Muscle layer of colon (tissue), 2 donors: Measurements from ENCODE around the gene TCP10L.
"Not testable (repeated sequence)": the region's sequence is repeated elsewhere in the genome, so short reads cannot be mapped to it uniquely, and the experiment has no call there.

ENCODE experiments used
- H3K27ac ChIP-seq: one replicate; pipeline ENCODE4 v1.7.0; 2013; ENCODE audit warnings: low read depth, mild to moderate bottlenecking, low read length, moderate library complexity
- H3K27me3 ChIP-seq, 2 donors: one replicate each; pipeline ENCODE4 v1.7.0; 2013; ENCODE audit warnings: low read length in 2 of 2, mild to moderate bottlenecking in 2 of 2; ENCODE audit not compliant: insufficient read depth in 2 of 2, control insufficient read depth in 1 of 2
- H3K36me3 ChIP-seq: one replicate; pipeline ENCODE4 v1.7.0; 2013; ENCODE audit warnings: mild to moderate bottlenecking, low read length; ENCODE audit not compliant: insufficient read depth
- H3K4me1 ChIP-seq: one replicate; pipeline ENCODE4 v1.7.0; 2013; ENCODE audit warnings: mild to moderate bottlenecking, low read length; ENCODE audit not compliant: insufficient read depth
- H3K4me3 ChIP-seq, 2 donors: one replicate each; pipeline ENCODE4 v1.7.0; 2013; ENCODE audit warnings: low read length in 2 of 2, low read depth in 1 of 2, mild to moderate bottlenecking in 1 of 2, moderate library complexity in 1 of 2
- H3K9ac ChIP-seq: one replicate; pipeline ENCODE4 v1.7.0; 2013; ENCODE audit warnings: low read length
- H3K9me3 ChIP-seq: one replicate; pipeline ENCODE4 v1.7.0; 2013; ENCODE audit warnings: mild to moderate bottlenecking, low read length
- donor health status: abdominal sarcoma.
- donor health status: Adenocarcinoma of cecum.

Gene TCP10L, protein sequence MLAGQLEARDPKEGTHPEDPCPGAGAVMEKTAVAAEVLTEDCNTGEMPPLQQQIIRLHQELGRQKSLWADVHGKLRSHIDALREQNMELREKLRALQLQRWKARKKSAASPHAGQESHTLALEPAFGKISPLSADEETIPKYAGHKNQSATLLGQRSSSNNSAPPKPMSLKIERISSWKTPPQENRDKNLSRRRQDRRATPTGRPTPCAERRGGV

DNA sequence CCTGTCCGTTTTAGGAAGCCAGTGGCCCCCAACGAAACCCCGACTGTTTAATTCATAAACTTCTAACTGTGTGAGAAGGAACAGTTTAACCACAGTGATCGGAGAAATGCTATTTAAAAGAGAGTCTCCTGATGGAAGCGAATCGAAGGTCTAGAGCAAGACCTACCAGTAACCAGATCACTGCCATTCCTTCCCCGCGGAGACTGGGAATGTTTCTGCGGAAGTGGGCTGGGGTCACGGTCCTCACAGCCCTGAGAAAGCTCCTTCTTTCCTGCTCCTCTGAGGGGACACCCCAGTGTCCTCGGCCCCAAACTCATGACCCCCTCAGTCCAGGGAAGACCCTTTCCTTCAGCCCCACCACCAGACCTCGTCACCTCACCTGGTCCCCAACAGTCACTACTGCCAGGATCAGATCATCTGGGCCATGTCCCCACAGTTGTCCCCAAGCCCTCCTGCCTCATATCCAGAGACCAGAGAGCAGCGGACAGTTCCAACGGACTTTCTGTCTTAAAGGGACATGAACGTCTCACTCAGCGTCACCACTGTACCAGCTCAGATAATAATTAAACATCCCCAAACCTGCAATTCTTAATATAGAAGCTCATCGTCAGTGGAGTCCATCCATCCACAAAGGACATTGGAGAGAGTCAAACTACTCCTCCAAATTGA, at the start of gene TCP10L:
Gene TCP10L (minus strand): TSS at position 482 of the 669 bp plus-strand sequence. CDS start 1,219 bp downstream, outside the sequence.
- Histone ChIP-seq H3K9ac (no peak within 1 kb of the TSS), H3K4me1 (no peaks in the 10 kb centered on the region), H3K27ac (no peak within 1 kb of the TSS), H3K27me3 (no peaks in the 10 kb centered on the region), H3K9me3 (no peaks in the 10 kb centered on the region), H3K36me3 (no peaks in the 10 kb centered on the region), H3K4me3 (no peak within 1 kb of the TSS)

DNA sequence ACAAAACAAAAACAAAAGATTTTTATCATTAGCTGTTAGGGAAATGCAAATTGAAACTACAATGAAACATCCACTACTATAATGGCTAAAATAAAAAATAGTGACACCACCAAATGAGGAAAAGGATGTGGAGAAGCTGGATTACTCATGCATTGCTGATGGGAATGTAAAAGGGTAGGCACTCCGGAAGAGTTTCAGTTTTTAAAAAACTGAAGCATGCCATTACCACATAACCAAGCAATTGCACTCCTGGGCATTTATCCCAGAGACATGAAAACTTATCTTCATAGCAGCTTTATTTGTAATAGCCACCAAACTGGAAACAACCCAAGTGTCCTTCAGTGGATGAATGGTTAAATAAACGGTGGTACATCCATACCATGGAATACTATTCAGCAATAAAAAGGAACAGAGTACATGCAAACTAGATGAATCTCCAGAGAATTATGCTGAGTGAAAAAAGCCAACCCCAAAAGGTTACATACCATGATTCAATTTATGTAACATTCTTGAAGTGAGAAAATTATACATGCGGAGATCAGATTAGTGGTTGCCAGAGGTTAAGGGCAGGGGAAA, 41.4 kb upstream of the TCP10L start:
- Histone ChIP-seq H3K4me1 (no peaks in the 10 kb centered on the region), H3K9ac (no peak overlapping the region), H3K9me3 (no peaks in the 10 kb centered on the region), H3K4me3 (no peak overlapping the region), H3K27ac (no peak overlapping the region), H3K27me3 (no peaks in the 10 kb centered on the region), H3K36me3 (peaks cover 12% of the 10 kb centered on the region)

DNA sequence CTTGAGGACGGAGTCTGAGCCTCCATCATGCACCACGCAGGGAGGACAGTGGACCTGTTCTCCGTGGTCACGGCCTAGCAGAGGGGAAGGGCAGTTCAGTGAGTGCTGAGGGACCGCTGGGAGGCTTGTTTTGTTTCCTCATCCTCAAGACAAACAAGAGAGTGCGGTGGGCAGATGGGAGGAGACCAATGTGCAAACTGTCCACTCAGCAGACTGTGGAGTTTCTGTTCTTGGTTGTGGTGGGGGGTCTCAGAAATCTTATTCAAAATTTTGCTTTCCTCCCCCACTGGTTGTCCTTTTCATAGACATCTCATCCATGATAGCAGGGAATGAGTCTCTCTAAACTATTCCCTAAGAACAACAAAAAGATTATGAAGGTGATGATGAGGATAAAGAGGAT, 32.9 kb upstream of the TCP10L start:
- not testable (repeated sequence) for H3K4me3 ChIP-seq, H3K36me3 ChIP-seq, H3K27me3 ChIP-seq, H3K9ac ChIP-seq, H3K4me1 ChIP-seq, H3K27ac ChIP-seq, H3K9me3 ChIP-seq

DNA sequence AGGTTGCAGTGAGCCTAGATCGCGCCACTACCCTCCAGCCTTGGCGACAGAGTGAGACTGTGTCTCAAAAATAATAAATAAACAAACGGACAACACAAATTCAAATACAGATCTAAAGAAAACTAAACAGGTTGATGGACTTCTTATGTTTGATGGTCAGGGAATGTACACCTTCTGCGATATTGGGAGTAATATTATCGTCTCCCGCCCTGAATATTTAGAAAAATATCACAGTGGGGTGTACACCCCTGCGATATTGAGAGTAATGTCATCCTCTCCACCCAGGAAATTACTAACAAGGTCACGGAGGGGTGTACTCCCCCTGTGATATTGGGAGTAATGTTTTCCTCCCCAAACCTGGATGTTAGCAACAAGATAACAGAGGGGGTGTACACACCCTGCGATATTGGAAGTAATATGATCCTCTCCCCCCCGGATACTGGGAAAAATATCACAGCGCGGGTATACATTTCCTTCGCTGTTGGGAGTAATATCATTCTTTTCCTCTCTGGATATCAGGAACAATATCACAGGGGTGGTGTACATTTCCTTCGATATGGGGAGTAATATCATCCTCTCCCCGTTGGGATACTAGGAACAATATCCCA, 28.2 kb upstream of the TCP10L start:
- Histone ChIP-seq H3K4me3 (peak overlapping the region; percentile 85 to 93), H3K9me3 (no peaks in the 10 kb centered on the region), H3K4me1 (peaks cover 3% of the 10 kb centered on the region), H3K36me3 (peaks cover 8% of the 10 kb centered on the region), H3K9ac (peak overlapping the region; percentile 50), H3K27ac (peak overlapping the region; percentile 89), H3K27me3 (no peaks in the 10 kb centered on the region)

DNA sequence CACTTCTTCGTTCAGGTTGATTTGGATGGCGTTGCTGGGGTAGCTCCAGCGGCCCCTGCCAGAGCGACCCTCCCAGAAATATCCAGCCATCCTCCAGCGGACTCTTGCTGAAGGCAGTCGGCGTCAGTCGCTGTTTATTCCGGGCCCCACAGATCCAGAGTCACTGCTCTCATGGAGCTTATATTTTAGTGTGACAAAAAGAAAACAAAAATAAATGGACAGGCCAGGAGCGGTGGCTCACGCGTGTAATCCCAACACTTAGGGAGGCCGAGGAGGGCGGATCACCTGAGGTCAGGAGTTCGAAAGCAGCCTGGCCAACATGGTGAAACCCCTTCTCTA, 27.6 kb upstream of the TCP10L start:
- Histone ChIP-seq H3K36me3 (peaks cover 12% of the 10 kb centered on the region), H3K9me3 (no peaks in the 10 kb centered on the region), H3K27me3 (no peaks in the 10 kb centered on the region), H3K4me3 (peak overlapping the region; percentile 85 to 93), H3K4me1 (peaks cover 3% of the 10 kb centered on the region), H3K9ac (peak overlapping the region; percentile 50), H3K27ac (peak overlapping the region; percentile 89)

DNA sequence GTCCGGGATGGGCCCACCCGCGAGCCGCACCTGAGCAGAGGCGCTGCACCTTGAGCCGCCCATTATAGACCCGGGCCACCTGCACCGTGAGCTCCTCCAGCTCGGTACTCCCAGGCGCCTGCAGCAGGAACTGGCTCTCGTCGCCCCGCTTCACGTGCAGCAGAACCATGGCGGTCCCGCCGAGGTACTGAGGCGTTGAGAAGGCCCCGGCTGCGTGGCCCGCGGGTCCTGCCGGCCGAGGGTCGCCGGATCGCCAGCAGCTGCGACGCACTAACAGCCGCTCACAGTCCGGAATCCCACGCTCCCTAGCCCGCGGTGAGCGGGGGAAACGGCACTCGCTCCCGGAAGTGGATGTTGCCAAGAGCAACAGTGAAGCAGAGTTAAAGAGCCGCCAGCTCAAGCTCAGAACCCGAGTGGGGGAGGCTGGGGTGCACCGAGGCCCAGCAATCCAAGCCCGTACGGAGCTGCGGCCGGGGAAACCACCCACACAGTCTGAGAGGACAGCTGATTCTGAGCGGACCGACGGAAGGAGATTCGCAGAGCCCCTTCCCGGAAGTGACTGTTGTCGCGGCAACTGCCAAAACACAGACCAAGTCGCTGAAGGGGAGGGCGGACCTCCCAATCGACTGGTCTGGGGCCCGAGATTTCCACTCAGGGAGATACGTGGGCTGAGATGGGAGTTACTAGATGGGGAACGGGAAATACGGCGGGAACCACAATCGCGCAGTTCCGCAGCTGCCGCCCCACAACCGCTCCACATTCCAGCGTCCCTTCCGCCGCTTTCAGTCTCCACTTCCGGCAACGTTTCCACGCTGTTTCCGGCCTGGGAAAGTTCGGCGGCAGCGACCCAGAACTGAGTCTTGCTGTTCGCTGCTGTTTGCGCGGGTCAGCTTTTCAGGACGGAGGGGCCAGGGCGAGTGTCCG, 27.0 kb upstream of the TCP10L start, which contains the start of gene CFAP298:
Gene CFAP298 (minus strand): TSS at position 303 of the 924 bp plus-strand sequence. CDS start 134 bp downstream, at position 169.
- H3K36me3 ChIP-seq: peaks cover 18% of the 10 kb centered on the region
- no peaks in the 10 kb centered on the region for H3K27me3 ChIP-seq

DNA sequence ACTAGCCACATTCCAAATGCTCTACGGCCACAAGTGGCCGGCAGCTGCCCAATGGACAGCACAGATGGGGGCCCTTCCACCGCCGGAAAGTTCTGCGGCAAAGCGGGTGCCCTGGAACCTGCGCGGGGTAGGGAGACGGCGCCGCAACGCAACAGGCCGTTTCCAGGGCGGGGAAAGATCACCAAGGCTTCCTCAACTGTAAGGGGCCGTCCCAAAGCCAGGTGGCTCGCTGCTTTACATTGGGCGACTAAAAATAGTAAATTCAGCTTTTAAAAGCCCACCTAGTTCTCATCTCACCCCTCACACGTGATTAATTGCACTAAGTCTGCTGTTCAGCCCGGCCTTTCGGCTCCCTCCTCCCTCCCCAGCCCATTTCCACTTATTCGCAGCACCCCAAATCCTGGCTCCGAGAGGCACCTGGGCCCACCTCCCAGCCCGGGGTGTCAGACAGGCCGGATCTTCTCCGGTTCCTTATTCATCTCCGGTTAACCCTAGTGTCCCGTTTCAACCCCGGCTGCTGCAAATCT, 26.2 kb upstream of the TCP10L start:
- Histone ChIP-seq H3K9ac (peak overlapping the region; percentile 68), H3K27me3 (no peaks in the 10 kb centered on the region), H3K27ac (peak overlapping the region; percentile 89), H3K36me3 (peaks cover 24% of the 10 kb centered on the region), H3K9me3 (no peaks in the 10 kb centered on the region), H3K4me3 (peak overlapping the region; percentile 85 to 93), H3K4me1 (peaks cover 3% of the 10 kb centered on the region)

More for the DNA sequence above, 27.0 kb upstream of the TCP10L start, which contains the start of gene CFAP298:
- Histone ChIP-seq H3K9me3 (no peaks in the 10 kb centered on the region), H3K27ac (peak within 1 kb of the TSS; percentile 89), H3K4me3 (peak within 1 kb of the TSS; percentile 85 to 93), H3K4me1 (peaks cover 3% of the 10 kb centered on the region), H3K9ac (peak within 1 kb of the TSS; percentile 68)

DNA sequence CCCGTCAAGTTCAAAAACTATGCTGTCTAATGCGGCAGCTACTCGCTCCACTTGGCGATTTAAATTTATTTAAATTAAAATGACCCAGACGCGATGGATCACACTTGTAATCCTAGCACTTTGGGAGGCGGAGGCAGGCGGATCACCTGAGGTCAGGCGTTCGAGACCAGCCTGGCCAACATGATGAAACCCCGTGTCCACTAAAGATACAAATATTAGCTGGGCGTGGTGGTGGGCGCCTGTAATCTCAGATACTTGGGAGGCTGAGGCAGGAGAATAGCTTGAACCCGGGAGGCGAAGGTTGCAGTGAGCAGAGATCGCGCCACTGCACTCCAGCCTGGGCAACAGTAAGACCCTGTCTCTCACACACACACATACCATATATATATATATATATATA, 25.6 kb upstream of the TCP10L start:
- H3K4me3 ChIP-seq, H3K27ac ChIP-seq, H3K9ac ChIP-seq, H3K27me3 ChIP-seq, H3K4me1 ChIP-seq, H3K9me3 ChIP-seq: not testable (repeated sequence)
- H3K36me3 ChIP-seq: peaks cover 30% of the 10 kb centered on the region

DNA sequence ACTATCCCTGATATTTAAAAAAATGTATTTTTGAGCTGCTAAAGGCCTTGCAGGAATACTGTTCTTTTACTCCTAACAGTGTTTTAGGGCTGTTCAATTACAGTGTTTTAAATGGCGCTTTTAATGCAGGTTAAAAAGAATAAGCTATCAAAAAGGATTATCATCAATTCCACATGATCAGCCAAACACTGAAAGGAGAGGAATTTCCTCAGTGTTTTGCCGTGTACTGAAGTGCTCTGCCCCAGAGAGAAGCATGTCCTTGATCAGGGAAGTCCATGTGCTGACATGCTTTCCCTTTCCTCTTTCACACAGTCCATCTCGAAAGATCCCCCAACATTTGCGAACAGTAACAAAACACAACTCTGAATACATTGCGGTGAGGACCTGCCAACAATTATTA, 23.5 kb upstream of the TCP10L start:
- Histone ChIP-seq H3K9me3 (no peaks in the 10 kb centered on the region), H3K4me3 (no peak overlapping the region), H3K4me1 (peaks cover 3% of the 10 kb centered on the region), H3K36me3 (peaks cover 51% of the 10 kb centered on the region), H3K27ac (no peak overlapping the region), H3K27me3 (no peaks in the 10 kb centered on the region), H3K9ac (no peak overlapping the region)

DNA sequence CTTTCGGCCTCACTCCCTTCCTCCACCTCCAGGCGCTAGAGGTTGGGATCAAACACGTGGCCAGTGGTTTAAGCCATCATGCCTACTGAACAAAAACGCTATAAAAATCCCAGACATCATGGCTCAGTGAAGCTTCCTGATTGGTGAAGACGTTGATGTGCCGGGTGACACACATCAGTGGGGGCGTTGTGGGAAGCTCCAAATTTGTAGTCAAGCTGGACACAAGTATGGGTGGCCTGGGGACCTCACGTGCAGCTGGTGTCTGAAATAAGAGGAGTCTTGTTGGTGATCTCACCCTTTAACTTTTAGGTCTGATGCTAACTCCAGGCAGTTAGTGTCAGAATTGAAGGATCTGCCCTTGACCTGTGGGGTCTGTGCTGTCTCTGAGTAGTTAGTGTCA, 20.1 kb upstream of the TCP10L start:
- H3K4me3 ChIP-seq: no peak overlapping the region
- H3K36me3 ChIP-seq: peaks cover 71% of the 10 kb centered on the region
- H3K9me3 ChIP-seq: no peaks in the 10 kb centered on the region
- H3K27me3 ChIP-seq: no peaks in the 10 kb centered on the region
- no peak overlapping the region for H3K27ac ChIP-seq
- no peaks in the 10 kb centered on the region for H3K4me1 ChIP-seq
- H3K9ac ChIP-seq: no peak overlapping the region
